ENCODE data around the gene EFCAB11.

DNA sequence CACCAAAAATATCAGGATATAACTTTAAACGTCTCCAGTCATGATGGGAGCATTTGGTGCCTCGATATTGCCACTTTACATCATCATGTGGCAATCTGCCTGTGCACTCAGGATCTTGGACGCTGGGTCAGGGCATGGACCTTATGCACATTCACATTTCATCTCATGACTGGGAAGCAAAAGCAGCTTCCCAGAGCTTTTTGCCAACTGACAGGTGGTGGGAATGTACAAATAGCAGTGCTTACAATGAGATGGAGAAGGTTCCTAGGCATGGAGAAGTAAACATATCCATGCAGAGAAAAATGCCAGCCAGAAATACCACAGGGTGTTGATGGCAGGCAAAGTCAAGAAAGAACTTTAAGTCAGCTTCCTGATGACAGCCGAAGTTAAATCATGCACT is 30.3 kb downstream of the EFCAB11 start:
- TF ChIP-seq, protein P1, sequence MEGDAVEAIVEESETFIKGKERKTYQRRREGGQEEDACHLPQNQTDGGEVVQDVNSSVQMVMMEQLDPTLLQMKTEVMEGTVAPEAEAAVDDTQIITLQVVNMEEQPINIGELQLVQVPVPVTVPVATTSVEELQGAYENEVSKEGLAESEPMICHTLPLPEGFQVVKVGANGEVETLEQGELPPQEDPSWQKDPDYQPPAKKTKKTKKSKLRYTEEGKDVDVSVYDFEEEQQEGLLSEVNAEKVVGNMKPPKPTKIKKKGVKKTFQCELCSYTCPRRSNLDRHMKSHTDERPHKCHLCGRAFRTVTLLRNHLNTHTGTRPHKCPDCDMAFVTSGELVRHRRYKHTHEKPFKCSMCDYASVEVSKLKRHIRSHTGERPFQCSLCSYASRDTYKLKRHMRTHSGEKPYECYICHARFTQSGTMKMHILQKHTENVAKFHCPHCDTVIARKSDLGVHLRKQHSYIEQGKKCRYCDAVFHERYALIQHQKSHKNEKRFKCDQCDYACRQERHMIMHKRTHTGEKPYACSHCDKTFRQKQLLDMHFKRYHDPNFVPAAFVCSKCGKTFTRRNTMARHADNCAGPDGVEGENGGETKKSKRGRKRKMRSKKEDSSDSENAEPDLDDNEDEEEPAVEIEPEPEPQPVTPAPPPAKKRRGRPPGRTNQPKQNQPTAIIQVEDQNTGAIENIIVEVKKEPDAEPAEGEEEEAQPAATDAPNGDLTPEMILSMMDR (IDR thresholded peaks at IDR 0.05), result no peak
- TF ChIP-seq POLR2A (IDR thresholded peaks at IDR 0.05), result no peak
